Mesothelial cell of epicardium (in vitro differentiated cells): ENCODE results near the gene SPOCK2. TPM values are rescaled to one million over a fixed set of nuclear protein-coding genes. Genes with fewer than 3 reads are reported as not detected.

Experiments
- DNase-seq, 2 experiments: peaks; one replicate each; pipeline ENCODE4 v3.0.0; 2021; ENCODE audit warnings: low spot score in 2 of 2; ENCODE audit not compliant: unreplicated experiment in 2 of 2
- H3K27ac Mint-ChIP-seq: 2 replicates; pipeline ENCODE4 v1.8.0; 2021; ENCODE audit warnings: mixed read lengths
- H3K27me3 Mint-ChIP-seq: 2 replicates; pipeline ENCODE4 v1.8.0; 2021; ENCODE audit warnings: low read depth, mixed read lengths
- H3K36me3 Mint-ChIP-seq: 2 replicates; pipeline ENCODE4 v1.8.0; 2021; ENCODE audit warnings: mixed read lengths
- H3K4me1 Mint-ChIP-seq: 2 replicates; pipeline ENCODE4 v1.8.0; 2021; ENCODE audit warnings: mixed read lengths
- H3K4me3 Mint-ChIP-seq: 2 replicates; pipeline ENCODE4 v1.8.0; 2021; ENCODE audit warnings: mild to moderate bottlenecking, moderate library complexity, mixed read lengths
- H3K9me3 Mint-ChIP-seq: 2 replicates; pipeline ENCODE4 v1.8.0; 2021; ENCODE audit warnings: mixed read lengths
- CTCF ChIP-seq: fragments of 200-600 bp; sonication (generic); IDR thresholded peaks from one replicate; pipeline ENCODE4 v1.5.0; 2021; ENCODE audit warnings: antibody characterized with exemption; ENCODE audit not compliant: unreplicated experiment
- total RNA-seq: library from RNA; stranded (reverse); gene quantifications from 3 replicates; pipeline ENCODE4 v1.2.1, GENCODE V29; 2021

The SPOCK2 gene
- total RNA-seq, 1 donor from 2014 or later = 28.5 TPM

GRCh38 chr10:72132854-72133253 lies 44.5 kb upstream of the SPOCK2 start:
- H3K27ac Mint-ChIP-seq = no peak overlapping the region
- no peaks in the 10 kb centered on the region for H3K9me3 Mint-ChIP-seq
- no peaks in the 10 kb centered on the region for H3K27me3 Mint-ChIP-seq
- DNase-seq = no peak
- TF ChIP-seq CTCF = no peak
- H3K4me1 Mint-ChIP-seq = no peaks in the 10 kb centered on the region
- H3K36me3 Mint-ChIP-seq = peaks cover 29% of the 10 kb centered on the region
- H3K4me3 Mint-ChIP-seq = no peak overlapping the region

GRCh38 chr10:72127571-72127970 lies 39.2 kb upstream of the SPOCK2 start:
- Mint-ChIP-seq H3K27me3 (no peaks in the 10 kb centered on the region), H3K4me3 (no peak overlapping the region), H3K4me1 (peaks cover 2% of the 10 kb centered on the region), H3K36me3 (peaks cover 12% of the 10 kb centered on the region), H3K27ac (no peak overlapping the region), H3K9me3 (no peaks in the 10 kb centered on the region)
- no peak for TF ChIP-seq CTCF
- DNase-seq = no peak

- no peak for TF ChIP-seq CTCF
Measured at GRCh38 chr10:72126872-72127232, 38.5 kb upstream of the SPOCK2 start.

GRCh38 chr10:72126184-72126871 lies 38.0 kb upstream of the SPOCK2 start:
- no peak for DNase-seq
- H3K36me3 Mint-ChIP-seq = peaks cover 20% of the 10 kb centered on the region

More at GRCh38 chr10:72126872-72127232, 38.5 kb upstream of the SPOCK2 start:
- Mint-ChIP-seq H3K4me3 (no peak overlapping the region), H3K4me1 (peaks cover 2% of the 10 kb centered on the region), H3K27me3 (no peaks in the 10 kb centered on the region), H3K27ac (no peak overlapping the region), H3K36me3 (peaks cover 15% of the 10 kb centered on the region), H3K9me3 (peaks cover under 1% of the 10 kb centered on the region)
- no peak for DNase-seq

GRCh38 chr10:72124989-72125388 lies 36.6 kb upstream of the SPOCK2 start:
- H3K4me3 Mint-ChIP-seq = no peak overlapping the region
- no peak overlapping the region for H3K27ac Mint-ChIP-seq
- peaks cover 2% of the 10 kb centered on the region for H3K4me1 Mint-ChIP-seq
- no peak for DNase-seq
- peaks cover 6% of the 10 kb centered on the region for H3K9me3 Mint-ChIP-seq
- peaks cover 26% of the 10 kb centered on the region for H3K36me3 Mint-ChIP-seq
- TF ChIP-seq CTCF = no peak
- no peaks in the 10 kb centered on the region for H3K27me3 Mint-ChIP-seq

More at GRCh38 chr10:72126184-72126871, 38.0 kb upstream of the SPOCK2 start:
- Mint-ChIP-seq H3K4me1 (peaks cover 2% of the 10 kb centered on the region), H3K27ac (no peak overlapping the region), H3K27me3 (no peaks in the 10 kb centered on the region), H3K9me3 (peaks cover 6% of the 10 kb centered on the region), H3K4me3 (no peak overlapping the region)
- no peak for TF ChIP-seq CTCF
